ENCODE measurements around the gene TP53I11.

TP53I11 gene

GRCh38 chr11:44978961-44979331 is 28.3 kb upstream of the TP53I11 start:
- DNase-seq (ENCODE audit: low read depth): no peak

DNA sequence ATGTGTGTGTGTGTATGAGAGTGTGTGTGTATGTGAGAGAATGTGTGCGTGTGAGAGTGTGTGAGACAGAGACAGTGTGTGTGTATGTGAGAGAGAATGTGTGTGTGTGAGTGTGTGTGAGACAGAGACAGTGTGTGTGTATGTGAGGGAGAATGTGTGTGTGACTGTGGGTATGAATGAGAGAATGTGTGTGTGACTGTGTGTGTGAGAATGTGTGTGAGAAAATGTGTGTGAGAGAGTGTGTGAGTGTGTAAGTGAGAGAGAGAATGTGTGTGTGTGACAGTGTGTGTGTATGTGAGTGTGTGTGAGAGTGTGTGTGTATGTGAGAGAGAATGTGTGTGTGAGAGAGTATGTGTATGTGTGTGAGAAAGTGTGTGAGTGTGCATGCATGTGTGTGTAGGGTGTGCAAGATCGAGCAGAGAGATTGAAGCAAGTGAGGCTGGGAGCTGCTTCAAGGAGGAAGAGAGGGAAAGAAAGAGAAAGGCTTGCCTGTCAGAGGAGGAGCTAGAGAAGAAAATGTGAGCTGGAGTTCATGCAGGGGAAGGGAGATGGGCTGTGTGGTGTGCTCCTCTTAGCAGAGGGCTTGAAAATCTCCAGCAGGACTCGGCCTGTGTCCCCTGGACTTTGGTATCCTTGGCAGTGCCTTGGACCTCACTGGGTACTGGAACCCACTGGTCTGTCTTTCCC is 27.7 kb upstream of the TP53I11 start:
- DNase-seq (ENCODE audit: low read depth): no peak

DNA sequence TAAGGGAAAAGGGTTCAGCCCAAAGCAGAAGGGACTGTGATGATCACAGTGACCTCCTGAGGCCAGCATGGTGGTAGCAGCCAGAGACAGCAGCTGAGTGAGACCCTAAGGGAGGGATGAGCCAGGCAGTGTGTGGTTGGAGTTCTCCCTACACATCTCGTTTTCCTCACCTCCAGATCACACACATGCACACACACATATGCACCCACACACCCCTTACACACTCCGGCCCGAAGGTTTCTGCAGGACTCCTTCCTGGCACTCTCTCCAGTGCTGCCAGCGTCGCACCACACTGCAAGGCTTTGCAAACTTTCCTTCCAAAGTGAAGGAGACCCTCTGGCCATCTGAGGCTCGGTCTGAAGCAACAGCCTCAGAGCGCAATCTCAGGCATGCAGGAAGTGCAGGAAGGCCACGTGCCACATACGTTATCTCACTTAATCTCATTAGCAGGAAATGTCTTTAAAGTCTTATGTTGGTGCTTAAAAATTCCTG is 26.9 kb upstream of the TP53I11 start:
- no peak for DNase-seq (ENCODE audit: low read depth)

DNA sequence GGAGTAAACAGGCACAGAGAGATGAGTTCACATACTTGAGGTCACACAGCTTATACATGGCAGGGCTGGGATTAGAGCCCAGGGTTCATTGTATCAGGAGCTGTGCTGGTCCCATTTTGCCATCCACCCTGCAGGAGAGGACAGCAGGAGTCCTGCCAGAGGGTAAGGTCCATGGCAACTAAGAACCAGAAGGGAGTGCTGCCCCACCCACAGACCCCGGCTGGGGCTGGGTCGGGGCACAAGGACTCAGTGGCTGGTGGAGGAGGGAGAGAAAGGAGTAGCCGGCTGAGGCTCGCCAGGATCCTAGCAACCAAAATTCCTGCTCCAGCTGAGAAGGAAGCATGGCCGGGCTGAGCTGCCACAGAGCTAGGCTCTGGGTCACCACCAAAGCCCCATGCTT is 25.9 kb upstream of the TP53I11 start:
- DNase-seq (ENCODE audit: low read depth): no peak

DNA sequence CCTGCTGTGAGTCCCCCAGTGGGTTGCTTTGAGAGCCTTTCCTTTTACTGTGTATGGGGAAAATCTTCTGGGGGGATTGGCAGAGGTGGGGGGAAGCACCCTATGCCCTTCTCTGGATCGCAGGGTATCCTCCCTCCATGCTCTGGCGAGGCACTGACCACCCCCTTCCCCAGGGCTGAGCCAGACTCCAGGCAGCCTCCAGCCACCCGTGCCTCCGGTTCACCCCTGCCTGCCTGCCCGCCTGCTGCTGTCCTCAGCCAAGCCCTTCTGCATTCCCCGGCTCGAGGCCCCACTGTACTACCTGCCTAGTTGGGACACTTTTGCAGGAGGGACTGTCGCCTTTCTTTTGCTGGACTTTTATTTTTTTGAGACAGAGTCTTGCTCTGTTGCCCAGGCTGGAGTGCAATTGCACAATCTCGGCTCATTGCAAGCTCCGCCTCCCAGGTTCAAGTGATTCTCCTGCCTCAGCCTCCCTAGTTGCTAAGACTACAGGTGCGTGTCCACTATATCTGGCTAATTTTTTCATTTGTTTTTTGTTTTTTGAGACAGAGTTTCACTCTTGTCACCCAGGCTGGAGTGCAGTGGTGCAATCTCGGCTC is 23.8 kb upstream of the TP53I11 start:
- DNase-seq (ENCODE audit: low read depth): no peak

DNA sequence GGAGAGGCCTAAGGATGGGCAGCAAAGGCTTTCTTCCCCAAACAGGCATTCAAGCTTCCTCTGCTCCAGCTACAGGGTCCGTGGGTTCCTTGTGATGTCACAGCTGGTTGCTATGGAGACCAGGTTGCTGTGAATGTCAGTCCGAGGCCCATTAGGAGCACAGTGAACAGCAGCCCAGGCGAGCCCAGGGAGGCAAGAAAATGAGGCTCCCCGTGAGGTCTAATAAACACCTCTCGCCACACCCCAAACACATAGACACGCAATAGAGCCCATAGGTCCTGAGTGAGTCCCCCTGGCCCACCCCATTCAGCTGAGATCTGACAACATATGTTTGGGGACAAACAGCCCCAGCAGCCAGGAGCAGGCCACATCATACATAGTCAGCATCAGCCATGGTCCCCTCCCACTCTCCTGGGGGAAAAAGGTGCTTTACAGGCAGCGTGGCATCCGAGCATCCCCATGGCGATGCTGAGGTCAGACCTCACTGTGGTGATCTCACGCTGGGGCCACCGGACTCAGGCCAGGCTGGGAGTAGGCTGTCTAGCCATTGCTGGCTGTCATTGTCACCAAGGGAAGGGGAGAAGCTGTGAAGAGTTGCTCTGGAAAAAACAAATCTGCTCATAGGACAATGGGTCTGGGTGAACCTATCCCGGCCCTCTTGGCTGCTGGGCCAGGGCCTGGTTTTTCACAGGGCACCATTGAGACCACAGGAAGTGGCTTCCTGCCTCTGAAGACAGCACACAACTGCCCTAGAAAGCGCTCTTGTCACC is 23.1 kb upstream of the TP53I11 start:
- no peak for DNase-seq (ENCODE audit: low read depth)

DNA sequence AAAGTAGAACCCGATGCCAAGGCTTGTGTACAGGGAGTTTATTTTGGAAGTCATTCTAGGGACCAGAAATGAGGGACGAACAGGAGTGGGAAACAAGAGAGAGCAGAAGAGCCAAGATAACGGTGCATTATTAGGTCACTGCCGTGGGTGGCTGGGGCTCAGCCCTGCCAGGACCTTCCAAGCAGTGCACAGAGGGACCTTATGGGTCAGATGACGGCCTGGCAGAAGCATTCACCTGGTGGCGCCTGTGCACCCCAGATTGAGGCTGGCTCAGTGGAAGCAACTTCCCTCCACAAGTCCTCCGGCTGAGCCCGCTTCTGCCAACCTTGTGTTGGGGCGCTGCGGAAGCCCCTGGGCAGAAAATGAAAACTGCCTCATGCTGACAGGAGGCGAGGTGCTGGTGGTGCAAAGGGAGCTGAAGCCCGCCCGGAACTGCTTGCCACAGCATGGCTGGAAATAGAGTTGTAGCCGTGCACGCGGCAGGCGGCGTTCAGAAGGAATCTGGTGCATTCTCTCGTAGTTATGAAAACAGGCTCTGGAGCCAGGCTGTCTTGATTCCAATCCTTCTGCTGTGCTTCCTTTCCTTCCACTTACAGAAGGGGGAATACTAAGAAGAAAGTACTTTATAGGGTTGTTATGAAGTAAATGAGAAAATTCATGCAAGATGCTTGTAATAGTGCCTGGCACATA is 22.2 kb upstream of the TP53I11 start:
- no peak for DNase-seq (ENCODE audit: low read depth)

DNA sequence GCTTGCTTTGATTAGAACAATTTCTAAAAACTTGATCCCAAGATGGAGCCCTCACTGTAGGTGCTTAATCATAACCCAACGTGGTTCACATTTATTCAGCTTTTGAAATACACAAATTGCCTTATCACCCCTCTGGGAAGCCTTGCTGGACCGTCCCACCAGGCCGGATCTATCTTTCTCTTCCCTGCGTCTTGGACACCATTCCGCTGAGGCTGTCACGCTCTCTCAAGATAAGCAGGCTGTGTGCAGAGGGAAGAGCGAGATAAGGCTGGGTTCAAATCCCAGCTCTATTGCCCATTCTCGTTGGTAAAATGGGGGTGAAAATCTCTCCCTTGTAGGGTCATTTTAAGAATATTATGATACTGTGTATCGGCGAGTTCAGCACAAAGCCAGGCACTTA is 20.5 kb upstream of the TP53I11 start:
- DNase-seq (ENCODE audit: low read depth): no peak

GRCh38 chr11:44970293-44970692 is 19.6 kb upstream of the TP53I11 start:
- no peak for DNase-seq (ENCODE audit: low read depth)

GRCh38 chr11:44969651-44970252 is 19.1 kb upstream of the TP53I11 start:
- DNase-seq (ENCODE audit: low read depth): no peak

GRCh38 chr11:44968510-44968909 is 17.8 kb upstream of the TP53I11 start:
- DNase-seq (ENCODE audit: low read depth): no peak

GRCh38 chr11:44967930-44968496 is 17.3 kb upstream of the TP53I11 start:
- no peak for DNase-seq (ENCODE audit: low read depth)

DNA sequence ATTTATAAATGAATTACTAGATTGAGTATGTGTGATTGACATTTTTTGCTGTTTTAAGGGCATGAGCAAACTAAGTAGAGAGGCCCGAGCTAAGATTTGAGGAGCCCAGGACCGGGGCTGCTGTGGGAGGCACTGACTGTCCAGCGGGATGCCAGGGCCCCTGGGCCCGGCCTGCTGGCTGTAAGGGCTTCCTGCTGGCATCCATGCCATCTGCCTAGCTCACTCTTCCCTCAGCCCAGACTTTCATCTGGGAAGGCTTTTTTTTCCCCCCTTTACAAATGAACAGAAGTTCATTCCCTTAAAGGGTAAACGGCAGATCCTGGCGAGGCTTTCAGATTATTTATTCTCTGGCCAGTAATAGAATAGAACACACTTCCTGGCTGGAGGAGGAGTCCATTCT is 16.0 kb upstream of the TP53I11 start:
- DNase-seq (ENCODE audit: low read depth): no peak

DNA sequence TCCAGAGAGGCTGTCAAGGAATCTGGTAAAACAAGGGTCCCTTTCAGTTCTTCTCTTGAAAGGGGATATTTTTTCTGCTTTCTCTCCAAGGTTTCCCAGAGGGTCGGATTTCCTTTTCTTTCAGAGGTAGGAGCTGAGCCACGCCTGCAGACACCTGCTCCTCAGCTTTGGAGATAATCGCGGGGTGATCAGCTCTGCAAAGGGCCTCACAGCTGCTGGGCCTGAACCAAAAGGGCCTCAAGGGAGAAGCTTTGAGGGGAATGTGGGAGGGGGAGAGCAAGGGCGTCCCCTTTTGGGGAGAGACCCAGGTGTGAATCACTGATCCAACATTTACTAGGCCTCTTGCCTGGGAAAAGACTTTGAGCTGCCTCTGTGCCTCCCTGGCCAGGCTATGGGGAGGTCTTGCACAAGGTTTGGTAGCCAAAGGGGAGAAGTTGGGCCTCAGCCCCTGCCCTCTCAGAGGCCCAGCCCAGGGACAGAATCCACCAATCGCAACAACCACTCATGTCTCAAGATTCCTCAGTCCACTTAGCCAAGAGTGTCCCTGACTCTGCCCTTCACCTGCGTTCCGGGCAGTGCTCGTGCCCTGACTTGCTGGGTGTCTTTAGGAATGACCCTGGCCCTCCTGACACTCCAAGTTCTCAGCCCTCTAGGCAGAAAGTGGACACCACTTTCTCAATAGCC is 14.0 kb upstream of the TP53I11 start:
- no peak for DNase-seq (ENCODE audit: low read depth)

DNA sequence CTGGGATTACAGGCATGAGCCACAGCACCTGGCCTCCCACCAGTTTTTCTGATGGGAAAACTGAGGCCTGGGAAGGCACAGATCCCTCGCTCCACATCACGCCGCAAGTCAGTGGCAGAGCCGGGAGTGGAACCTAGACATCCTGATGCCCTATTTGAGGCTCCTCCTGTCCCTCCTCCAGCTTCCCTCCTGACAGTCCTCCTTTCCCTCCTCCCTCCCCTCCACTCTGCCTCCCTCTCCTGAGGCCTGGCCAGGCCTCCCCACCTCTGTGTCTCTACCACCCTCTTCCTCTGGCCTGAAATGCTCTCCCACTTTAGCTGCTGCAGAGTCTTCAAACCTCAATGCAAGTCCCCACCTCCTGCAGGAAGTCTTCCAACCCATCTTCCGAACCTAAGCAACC is 13.3 kb upstream of the TP53I11 start:
- no peak for DNase-seq (ENCODE audit: low read depth)

GRCh38 chr11:44963136-44963535 is 12.5 kb upstream of the TP53I11 start:
- no peak for DNase-seq (ENCODE audit: low read depth)

- DNase-seq (ENCODE audit: low read depth): no peak
Measured at GRCh38 chr11:44962464-44962863, 11.8 kb upstream of the TP53I11 start.

DNA sequence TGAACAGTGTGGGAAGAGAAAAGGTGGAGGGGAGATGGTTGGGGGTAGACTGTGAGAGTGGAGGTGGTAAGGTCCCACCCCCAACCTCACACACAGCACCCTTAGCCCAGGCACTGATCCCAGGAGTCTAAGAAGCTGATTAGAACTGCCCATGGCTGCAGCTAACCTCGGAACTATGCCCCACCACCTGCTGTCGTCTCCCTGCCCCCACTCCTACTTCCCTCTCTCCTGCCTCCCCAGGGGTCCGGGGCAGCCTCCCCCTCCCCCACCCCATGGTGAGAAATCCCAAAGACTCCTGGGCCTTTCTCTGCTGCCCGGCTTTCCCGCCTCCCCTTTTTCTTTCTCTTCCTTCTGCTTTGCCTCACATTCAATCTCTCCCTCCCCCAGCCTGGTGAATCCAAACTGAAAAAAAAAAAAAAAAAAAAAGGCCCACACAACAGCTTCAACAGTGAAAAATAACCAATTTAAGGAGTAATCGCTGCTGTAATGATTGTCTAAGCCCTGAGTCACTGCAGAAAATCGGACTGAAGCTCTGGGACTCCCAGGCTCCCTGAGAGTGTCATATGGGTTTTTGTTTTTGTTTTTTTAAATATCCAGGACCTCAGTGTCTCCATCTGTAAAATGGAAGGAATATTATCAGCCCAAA is 9.6 kb upstream of the TP53I11 start:
- DNase-seq (ENCODE audit: low read depth): no peak

- no peak for DNase-seq (ENCODE audit: low read depth)
Measured at GRCh38 chr11:44959064-44959463, 8.4 kb upstream of the TP53I11 start.

DNA sequence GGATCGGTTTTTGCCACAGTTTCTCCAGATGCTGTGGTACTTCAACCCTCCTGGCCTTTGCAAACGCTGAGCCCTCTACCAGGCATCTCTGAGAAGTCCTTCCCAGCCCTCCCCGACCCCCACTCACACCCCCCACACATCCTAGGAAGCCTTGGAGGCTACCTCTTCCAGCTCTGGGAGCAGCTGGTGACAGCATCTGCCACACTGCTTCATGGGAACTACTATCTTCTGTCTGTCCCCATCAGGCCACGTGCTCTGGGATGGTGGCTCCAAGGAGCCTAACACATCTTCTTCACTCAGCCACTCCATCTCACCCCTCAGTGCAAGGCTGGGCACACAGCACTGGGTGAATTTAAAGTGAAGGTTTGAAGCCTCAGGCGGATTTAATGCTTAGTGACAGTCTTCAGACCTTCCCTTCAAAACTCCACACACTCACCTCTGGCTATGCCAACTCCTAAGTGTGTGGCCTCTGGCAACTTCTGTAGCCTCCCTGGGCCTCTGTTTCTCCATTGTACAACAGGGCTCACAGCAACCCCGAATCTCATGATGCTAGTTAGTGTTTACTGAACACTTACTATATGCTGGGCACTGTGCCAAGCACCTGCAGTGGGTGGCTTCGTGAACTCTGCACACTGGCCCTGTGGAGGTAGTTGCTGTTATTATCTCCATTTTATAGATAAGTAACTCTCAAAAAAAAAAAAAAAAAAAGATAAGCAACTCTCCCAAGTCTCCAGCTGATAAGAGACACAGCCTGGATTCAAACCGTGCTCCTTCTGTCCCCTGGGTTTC is 7.3 kb upstream of the TP53I11 start:
- DNase-seq (ENCODE audit: low read depth): no peak
